Measurements from ENCODE around the gene VWA8.
"Not testable (repeated sequence)": the region's sequence is repeated elsewhere in the genome, so short reads cannot be mapped to it uniquely, and the experiment has no call there.

Gene VWA8

DNA sequence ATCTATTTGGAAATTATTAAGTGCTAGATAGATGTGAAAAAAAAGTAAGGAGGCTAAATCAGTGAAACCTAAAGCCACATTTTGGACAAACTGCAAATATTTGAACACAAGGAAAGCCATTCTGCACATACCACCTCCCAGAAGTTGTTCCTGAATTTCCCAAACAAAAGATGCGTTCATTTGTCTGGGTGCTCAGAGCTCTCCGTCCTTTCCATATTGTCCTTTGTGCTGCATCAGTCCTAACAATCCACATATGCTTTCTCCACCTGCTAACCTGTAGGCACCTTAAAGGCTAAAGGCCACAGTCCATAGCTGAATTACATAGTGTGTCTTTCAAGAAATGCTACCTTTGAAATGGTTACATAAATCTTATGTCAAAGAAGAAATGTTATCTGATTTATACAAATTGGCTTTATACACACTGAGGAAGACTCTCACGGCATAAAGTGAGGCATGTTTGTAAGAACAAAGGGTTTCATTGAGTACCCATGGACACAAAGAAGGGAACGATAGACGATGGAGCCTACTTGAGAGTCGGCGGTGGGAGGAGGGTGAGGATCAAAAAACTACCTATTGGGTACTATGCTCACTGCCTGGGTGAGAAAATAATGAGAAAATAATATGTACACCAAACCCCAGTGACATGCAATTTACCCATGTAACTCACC lies 321.5 kb downstream of the VWA8 start:
- DNase-seq = no peak

DNA sequence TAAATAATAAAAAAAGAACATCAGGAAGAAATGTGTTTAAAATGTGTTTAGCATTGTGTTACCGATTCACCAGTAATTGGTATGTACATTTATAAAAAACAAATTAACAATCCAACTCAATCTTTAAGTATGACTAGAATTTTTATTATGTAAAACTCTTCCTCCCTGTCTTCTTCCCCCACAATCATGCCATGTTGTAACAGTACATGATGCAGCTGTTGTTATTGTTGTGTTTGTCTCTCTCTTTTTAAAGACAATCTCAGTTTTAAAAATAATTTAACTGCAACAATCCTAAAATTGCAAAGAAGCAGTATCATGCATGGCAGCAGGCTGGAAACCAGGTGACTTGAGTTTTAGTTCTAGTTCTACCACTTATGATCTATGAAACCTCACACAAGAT lies 323.3 kb downstream of the VWA8 start:
- DNase-seq = no peak

DNA sequence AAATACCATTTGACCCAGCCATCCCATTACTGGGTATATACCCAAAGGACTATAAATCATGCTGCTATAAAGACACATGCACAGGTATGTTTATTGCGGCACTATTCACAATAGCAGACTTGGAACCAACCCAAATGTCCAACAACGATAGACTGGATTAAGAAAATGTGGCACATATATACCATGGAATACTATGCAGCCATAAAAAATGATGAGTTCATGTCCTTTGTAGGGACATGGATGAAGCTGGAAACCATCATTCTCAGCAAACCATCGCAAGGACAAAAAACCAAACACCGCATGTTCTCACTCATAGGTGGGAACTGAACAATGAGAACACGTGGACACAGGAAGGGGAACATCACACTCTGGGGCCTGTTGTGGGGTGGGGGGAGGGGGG lies 323.9 kb downstream of the VWA8 start:
- DNase-seq = not testable (repeated sequence)

DNA sequence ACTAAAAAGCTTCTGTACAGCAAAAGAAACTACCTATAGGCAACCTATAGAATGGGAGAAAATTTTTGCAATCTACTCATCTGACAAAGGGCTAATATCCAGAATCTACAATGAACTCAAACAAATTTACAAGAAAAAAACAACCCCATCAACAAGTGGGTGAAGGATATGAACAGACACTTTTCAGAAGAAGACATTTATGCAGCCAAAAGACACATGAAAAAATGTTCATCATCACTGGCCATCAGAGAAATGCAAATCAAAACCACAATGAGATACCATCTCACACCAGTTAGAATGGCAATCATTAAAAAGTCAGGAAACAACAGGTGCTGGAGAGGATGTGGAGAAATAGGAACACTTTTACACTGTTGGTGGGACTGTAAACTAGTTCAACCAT lies 324.3 kb downstream of the VWA8 start:
- DNase-seq = not testable (repeated sequence)

DNA sequence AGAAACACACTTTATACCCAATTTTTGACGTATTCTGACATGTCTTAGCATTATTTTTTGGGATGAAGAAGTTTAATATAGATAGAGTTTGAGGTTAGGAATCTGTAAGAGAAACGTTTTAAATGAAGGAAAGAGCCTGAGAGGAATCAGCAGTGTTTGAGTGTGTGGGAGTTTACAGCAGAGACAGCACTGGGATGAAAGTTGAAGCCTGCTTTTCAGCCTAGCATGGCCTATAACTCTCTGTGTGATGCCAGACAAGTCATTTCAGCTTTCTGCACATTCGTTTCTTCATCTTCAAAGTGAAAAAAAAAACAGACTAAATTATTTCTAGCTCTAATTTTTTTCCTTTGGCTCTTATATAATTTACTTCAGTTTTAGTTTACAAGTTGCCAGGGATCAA lies 326.5 kb downstream of the VWA8 start:
- no peak for DNase-seq

DNA sequence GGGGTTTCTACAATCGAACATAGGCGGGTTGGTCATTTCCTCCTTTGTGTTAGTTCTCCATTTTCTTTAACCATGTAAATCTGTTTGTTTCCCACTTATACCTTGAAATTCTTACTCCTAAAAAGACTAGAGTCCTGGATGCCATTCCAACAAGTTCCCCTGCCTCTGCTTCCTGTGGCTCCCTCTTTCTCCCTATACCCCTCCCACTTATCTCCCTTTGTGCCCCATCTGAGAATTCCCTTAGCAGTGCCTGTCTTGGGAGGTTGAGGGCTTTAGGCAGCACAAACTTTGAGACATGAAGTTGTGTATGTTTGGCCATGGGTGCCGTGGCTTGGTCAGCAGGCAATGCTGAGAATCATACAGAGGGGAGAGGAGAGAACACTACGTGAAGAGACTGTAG lies 327.1 kb downstream of the VWA8 start:
- no peak for DNase-seq

DNA sequence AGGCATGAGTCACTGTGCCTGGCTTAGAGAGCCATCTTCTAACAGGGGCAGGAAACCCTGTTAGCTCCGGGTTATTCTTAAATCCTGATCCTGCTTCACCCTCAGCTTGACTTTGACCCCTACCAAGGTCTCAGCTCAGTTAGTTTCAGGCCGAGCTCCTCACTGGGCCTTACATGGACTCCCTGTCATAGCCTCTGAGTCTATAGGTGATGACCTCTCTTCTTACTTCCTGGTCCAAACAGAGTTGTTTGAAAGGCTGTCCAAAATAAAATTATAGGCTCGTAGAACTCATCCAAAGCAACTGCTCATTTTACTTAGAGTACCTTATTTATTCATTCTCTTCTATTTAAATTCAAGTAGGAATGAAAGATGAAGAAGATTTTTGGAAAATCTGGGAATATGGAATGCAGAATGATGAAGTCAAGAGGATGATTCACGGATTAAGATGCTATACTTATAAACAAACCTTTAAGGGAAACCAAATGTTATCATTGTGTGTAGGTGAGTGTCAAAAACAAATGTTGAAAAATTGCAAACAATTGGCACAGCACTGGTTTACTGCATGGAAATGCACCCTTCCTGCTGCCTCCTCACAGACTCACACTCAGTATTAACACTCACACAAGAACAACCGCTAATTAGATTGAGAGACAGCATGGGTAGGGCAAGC lies 329.5 kb downstream of the VWA8 start:
- no peak for DNase-seq

DNA sequence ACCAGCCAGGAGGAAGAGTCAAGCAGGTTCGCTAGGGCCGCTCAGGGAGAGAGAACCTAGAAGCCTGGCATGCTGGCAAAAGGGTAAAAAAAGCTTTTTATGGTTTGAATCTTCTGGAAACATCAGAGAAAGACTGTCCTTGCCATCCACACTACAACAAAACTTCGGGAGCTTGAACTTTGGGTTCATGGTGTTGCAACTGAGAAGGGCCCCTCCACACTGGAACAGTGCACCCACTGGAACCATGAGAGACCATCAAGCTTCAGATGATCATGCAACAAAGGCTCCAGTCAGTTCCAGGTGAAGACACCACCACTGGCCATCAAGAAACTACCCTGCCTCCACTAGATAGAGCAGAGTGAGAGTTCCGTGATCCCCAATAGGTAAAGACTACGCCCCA lies 333.5 kb downstream of the VWA8 start:
- DNase-seq = no peak

DNA sequence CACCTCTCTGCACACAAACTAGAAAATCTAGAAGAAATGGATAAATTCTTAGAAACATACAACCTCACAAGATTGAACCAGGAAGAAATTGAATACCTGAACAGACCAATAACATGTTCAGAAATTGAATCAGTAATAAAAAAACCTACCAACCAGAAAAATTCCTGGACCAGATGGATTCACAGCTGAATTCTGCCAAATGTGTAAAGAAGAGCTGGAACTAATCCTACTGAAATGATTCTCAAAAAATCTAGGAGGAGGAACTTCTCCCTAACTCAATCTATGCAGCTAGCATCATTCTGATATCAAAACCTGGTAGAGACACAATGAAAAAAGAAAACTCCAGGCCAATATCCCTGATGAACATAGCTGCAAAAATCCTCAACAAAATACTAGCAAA lies 336.9 kb downstream of the VWA8 start:
- DNase-seq = no peak

DNA sequence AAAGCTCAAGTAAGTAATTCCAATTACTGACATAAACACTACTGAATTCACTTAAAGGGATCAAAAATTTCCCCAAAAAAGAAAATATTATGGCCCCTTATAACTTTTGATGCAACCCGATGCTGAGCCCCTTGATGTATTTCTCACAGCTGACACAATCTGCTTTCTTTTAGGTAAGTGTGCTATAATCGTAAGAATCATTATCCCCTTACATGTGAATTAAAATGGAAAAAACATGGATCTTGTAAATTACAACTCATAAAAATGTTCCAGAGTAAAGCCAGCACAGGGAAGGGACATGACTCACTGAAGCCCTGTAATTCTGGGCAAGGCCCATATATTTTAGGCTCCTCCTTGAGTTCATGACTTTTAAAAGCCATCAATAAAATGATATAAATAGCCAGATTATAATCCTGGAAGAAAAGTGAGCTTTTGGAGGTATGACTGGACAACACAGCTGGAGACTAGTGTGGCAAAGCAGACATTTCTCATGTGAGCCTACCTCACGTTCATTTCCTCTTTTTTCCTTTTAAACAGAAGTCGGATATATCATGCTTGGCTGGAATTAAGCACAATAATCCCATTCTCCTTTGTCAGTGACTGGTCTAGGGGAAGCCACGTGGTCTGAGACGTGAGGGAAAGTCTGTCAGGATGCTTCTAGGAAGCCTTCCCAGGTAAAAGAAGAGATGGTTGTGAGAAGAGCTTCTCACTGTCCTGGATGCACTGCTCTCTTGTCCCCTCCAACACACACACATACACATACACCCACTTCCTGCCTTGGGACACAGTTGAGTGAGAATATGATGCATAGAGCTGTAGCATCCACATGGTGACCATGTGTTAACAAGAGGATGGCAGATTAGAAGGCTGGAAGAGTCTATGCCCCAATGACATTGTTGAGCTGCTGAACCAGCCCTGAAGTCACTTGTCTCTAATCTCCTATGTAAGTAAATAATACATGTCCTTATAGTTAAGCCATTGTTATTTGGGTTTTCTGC lies 338.2 kb downstream of the VWA8 start:
- DNase-seq = no peak

DNA sequence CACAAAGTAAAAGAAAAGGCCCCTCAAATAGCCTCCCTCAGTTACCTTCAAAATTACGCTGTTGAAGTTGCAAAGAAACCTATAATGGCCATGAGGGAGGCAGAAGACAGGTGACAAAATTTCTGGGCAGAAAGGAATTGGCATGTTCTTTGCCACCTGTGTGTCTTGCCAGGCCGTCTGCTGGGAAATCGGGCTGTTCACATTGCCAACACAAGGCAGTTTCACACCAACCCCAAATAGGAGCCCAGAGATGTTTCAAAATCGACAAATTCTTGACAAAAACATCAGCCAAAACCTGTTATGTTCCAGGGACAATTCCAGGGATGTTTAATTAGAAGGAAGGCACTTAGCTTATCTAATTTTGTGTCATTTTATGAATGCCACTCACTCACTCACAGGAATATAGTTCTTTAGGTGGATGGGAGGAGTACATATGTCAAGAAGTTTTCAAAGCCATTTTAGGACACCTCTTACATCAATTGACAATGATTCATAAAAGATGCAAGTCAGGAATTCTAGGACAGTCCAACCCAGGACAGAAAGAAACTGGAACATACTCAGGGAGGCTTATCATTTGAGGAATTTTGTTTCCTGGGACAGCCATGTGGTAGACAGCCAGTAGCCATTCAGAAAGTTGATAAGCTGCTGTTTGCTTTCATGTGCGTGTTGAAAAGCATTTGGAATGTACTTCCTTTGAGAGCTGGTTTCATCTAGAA lies 339.0 kb downstream of the VWA8 start:
- DNase-seq = no peak

DNA sequence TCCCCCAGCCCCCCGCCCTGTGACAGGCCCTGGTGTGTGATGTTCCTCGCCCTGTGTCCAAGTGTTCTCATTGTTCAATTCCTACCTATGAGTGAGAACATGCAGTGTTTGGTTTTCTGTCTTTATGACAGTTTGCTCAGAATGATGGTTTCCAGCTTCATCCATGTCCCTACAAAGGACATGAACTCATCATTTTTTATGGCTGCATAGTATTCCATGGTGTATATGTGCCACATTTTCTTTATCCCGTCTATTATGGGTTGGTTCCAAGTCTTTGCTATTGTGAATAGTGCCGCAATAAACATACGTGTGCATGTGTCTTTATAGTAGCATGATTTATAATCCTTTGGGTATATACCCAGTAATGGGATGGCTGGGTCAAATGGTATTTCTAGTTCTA lies 343.3 kb downstream of the VWA8 start:
- DNase-seq = not testable (repeated sequence)

DNA sequence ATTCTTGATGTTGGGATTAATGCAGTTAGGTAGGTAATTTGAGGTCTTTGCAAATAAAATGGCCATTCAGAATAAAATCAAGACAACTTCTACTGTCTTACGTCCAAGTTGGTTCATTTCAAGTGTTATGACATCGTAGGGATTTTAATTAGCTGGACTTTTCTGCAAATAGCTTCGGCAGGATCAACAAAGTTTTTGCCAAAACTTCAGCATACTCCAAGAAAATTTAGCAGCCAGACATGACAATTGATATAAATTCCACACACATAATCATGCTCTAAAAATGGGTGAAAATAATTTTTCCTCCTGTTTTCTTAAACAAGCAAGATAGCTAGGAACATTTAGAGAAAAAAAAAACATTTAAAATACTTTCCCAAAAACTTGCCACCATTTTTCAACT lies 344.8 kb downstream of the VWA8 start:
- DNase-seq = no peak

DNA sequence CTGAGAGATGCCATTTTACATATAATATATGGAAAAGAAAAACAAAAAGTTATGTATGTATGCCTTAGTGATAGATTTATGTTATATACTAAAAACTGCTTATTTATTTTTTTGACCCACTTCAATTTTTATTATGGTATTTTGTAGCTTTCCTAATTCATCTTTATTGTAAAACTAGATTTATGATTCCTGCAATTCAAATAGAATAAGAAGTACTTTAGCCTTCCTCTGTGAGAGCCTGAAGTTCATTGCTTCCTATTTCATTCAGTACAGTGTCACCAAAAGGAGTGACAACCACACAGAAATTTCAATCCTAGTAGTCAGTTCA lies 345.4 kb downstream of the VWA8 start:
- DNase-seq = no peak

DNA sequence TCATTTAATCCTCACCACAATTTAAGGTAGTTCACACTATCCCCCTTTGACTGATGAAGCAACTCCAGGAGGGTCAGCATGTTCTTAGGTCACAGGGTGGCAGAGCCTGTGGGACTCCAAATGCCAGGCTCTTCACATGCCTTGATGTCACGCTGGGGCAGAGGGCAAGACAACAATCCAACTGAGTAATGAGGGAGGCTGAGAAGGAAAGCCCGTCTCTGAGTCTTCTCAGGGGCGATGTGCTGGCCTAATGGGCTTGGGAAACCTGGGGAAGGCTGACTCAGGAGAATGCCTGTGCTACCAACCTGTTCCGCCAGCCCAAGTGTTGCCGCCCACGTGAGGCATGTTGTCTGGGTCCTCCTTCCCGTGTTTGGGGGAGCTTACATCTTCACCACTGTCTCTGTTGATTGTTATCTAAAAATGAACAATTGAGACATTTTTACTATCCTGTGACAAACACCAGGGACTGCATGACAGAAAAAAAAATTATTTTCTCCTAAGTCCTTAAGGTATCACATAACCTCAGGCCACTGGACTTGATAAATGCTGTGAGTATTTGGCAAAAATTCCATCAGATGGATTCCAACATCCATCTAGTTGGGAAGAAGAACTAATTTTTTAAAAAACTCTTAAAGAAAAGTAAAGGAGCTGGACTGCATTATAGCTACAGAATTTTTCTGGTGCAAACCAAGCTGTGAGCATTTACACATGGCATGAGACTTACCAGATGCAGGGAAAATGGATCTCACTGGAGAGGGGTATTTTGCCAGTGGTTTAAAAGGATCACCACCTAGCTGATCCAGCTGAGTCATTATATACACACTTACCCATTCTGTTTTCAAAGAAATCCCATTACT lies 346.0 kb downstream of the VWA8 start:
- DNase-seq = no peak

DNA sequence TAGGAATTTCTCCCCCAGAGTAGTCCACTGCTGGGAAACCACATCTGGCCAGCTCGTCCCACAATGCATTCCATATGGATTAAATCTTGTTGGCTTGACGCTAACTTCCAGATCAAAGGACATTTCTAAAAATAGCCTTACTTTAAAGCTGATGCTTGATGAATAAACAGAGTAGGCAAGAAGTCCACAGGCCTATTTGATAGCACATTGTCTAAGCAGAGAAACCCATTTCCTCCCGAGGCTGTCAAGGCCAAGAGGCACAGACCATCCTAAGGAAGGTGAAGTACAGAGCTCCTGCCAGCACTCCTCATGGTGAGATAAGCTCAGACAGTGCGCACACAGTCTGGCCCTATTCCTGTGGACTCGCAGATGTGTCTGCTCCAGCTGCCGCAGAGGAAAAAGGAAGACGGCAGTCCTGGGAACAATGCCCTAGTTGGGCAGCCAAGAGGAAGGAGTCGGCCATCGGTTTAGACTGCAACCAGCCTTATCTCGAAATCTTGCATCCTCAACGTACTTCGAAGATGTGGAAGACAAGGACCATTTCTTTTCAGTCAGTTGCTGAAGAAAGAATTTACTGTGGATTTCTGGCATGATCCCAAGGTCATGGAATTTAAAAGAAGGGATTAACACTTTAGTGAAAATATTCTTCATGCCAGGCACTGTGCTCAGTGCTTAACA lies 346.8 kb downstream of the VWA8 start:
- DNase-seq = no peak

DNA sequence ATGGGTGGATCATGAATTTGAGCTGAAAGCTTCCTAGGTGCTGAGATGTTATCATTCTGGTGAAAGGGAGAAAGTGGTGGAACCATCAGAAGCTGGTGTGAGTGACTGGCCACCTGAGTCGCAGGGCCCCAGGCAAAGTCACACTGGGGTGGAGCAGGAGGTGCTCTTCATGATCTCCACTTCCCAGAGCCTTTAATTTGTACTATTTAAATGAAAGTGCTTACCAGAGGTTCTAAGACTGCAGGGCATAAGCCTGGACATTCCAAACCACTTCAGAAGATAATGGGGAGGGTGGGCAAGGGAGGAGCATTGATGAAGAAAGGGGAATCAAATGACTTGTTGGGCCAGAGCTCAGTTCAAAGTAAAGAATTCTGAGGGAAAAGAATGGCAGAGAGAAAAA lies 347.4 kb downstream of the VWA8 start:
- no peak for DNase-seq

DNA sequence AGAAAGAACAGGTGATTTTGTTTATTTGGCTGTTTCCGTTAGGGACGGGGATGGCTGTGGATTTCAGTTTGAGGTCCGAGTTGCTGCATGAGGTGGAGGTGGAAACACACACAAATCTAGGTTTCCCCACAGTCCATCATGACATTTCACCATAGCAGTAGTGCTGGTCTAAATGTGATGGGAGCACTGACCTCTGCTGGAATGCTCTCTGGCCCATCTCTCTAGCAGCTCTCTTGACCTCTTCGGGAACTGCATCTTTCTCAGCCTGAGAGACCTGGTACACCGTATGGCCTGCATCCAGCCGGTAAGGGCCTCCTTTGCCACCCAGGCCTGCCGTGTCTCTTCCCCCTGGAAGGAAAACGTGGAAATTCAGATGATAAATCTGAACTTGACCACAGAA lies 349.5 kb downstream of the VWA8 start:
- DNase-seq = no peak

DNA sequence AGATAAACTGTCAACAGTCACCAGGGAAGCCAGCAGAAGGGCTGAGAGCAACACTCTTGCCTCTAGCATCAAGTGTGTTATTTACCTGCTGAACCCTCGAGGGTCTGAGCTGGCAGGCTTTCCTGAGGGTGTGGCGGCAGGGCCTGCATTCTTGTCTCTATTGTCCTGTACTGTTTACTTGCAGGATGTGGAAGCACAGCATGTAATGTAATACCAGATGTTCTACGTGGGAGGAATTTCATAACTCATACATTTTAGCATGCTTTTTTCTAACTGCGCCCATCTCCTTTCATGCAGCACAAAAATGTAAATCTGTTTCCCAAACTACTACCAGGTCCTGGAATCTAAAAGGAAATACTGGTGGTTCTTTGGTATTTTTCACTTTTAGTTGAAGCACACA lies 350.5 kb downstream of the VWA8 start:
- no peak for DNase-seq

DNA sequence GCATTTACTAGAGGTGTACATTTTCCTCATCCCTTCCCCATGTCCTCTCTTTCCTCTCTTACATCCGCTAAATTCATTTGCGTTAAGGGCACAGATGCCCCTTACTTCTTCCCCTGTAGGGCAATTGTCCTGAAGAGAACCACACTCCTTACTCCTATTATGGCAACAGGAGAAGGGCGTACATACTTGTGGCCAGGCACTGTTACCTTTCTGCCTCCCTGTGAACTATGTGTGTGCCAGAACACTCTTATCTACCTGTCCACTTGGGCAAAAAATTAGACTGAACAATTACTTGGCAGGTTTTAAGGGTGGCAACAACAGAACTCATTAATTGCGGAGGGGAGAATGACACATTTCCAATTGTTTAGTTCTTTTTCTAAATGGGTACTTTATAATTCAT lies 351.1 kb downstream of the VWA8 start:
- no peak for DNase-seq

DNA sequence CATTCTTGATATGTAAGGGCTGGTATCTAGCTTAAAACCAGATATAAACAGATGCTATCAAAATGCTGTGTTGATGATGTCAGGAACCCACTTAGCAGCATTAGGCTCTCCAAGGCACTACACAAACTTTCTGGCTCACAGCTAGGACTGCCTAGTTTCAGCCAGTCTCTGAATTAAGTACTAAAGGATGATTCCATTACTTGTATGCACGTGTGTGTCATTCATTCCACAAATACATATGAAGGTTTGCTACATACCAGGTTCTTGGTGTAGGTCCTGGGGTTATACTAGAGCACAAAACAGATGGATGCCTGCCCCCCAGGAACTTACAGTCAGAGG lies 352.1 kb downstream of the VWA8 start:
- no peak for DNase-seq

Data from activated CD4-positive, alpha-beta T cell treated with anti-CD3 and anti-CD28 coated beads, Interleukin-2, Interleukin-6, amounts not matched to agents 100 ng/mL and 50 ng/mL, durations not matched to agents 16 hours and 8 hours (primary cell).